Measurements from ENCODE around the gene OR7C2.

The OR7C2 gene

GRCh38 chr19:14957464-14957863, 16.2 kb downstream of the OR7C2 start:
- Histone ChIP-seq H3K9me3 (ENCODE audit: low read length) (no peaks in the 10 kb centered on the region), H3K36me3 (ENCODE audit: insufficient read depth, low read length) (no peaks in the 10 kb centered on the region), H3K4me1 (ENCODE audit: insufficient read depth, low read length) (no peaks in the 10 kb centered on the region), H3K4me3 (ENCODE audit: low read length) (no peak overlapping the region), H3K27me3 (ENCODE audit: insufficient read depth, low read length) (no peaks in the 10 kb centered on the region), H2AFZ (ENCODE audit: low read depth, low read length) (no peak overlapping the region)

- no peaks in the 10 kb centered on the region for H3K4me1 ChIP-seq (ENCODE audit: insufficient read depth, low read length)
- no peaks in the 10 kb centered on the region for H3K27me3 ChIP-seq (ENCODE audit: insufficient read depth, low read length)
- no peak overlapping the region for H2AFZ ChIP-seq (ENCODE audit: low read depth, low read length)
- no peaks in the 10 kb centered on the region for H3K9me3 ChIP-seq (ENCODE audit: low read length)
- no peak overlapping the region for H3K4me3 ChIP-seq (ENCODE audit: low read length)
- H3K36me3 ChIP-seq (ENCODE audit: insufficient read depth, low read length) = no peaks in the 10 kb centered on the region
These were observed 18.0 kb downstream of the OR7C2 start for GRCh38 chr19:14959263-14959662.

GRCh38 chr19:14961956-14962685, 20.8 kb downstream of the OR7C2 start:
- Histone ChIP-seq H3K27me3 (ENCODE audit: insufficient read depth, low read length) (no peaks in the 10 kb centered on the region), H3K9me3 (ENCODE audit: low read length) (no peaks in the 10 kb centered on the region), H3K36me3 (ENCODE audit: insufficient read depth, low read length) (no peaks in the 10 kb centered on the region), H3K4me3 (ENCODE audit: low read length) (no peak overlapping the region), H3K4me1 (ENCODE audit: insufficient read depth, low read length) (no peaks in the 10 kb centered on the region), H2AFZ (ENCODE audit: low read depth, low read length) (no peak overlapping the region)

GRCh38 chr19:14968247-14968646, 27.0 kb downstream of the OR7C2 start:
- Histone ChIP-seq H3K4me3 (ENCODE audit: low read length) (no peak overlapping the region), H3K27me3 (ENCODE audit: insufficient read depth, low read length) (no peaks in the 10 kb centered on the region), H3K9me3 (ENCODE audit: low read length) (no peaks in the 10 kb centered on the region), H3K4me1 (ENCODE audit: insufficient read depth, low read length) (no peaks in the 10 kb centered on the region), H3K36me3 (ENCODE audit: insufficient read depth, low read length) (no peaks in the 10 kb centered on the region), H2AFZ (ENCODE audit: low read depth, low read length) (no peak overlapping the region)

- Histone ChIP-seq H2AFZ (ENCODE audit: low read depth, low read length) (no peak overlapping the region), H3K4me1 (ENCODE audit: insufficient read depth, low read length) (no peaks in the 10 kb centered on the region), H3K9me3 (ENCODE audit: low read length) (no peaks in the 10 kb centered on the region), H3K4me3 (ENCODE audit: low read length) (no peak overlapping the region), H3K36me3 (ENCODE audit: insufficient read depth, low read length) (no peaks in the 10 kb centered on the region), H3K27me3 (ENCODE audit: insufficient read depth, low read length) (peaks cover 2% of the 10 kb centered on the region)
These were observed 30.2 kb downstream of the OR7C2 start for GRCh38 chr19:14971474-14971873.

- H3K4me1 ChIP-seq (ENCODE audit: insufficient read depth, low read length) = no peaks in the 10 kb centered on the region
- H2AFZ ChIP-seq (ENCODE audit: low read depth, low read length) = no peak overlapping the region
- H3K27me3 ChIP-seq (ENCODE audit: insufficient read depth, low read length) = peaks cover 2% of the 10 kb centered on the region
- no peak overlapping the region for H3K4me3 ChIP-seq (ENCODE audit: low read length)
- H3K9me3 ChIP-seq (ENCODE audit: low read length) = no peaks in the 10 kb centered on the region
- no peaks in the 10 kb centered on the region for H3K36me3 ChIP-seq (ENCODE audit: insufficient read depth, low read length)
These were observed 31.4 kb downstream of the OR7C2 start for GRCh38 chr19:14972676-14973075.

GRCh38 chr19:14974488-14974887, 33.2 kb downstream of the OR7C2 start:
- Histone ChIP-seq H3K4me3 (ENCODE audit: low read length) (no peak overlapping the region), H3K4me1 (ENCODE audit: insufficient read depth, low read length) (peaks cover 3% of the 10 kb centered on the region), H3K36me3 (ENCODE audit: insufficient read depth, low read length) (no peaks in the 10 kb centered on the region), H3K27me3 (ENCODE audit: insufficient read depth, low read length) (peaks cover 17% of the 10 kb centered on the region), H3K9me3 (ENCODE audit: low read length) (no peaks in the 10 kb centered on the region), H2AFZ (ENCODE audit: low read depth, low read length) (no peak overlapping the region)

GRCh38 chr19:14977128-14977527, 35.8 kb downstream of the OR7C2 start:
- Histone ChIP-seq H3K4me3 (ENCODE audit: low read length) (no peak overlapping the region), H3K9me3 (ENCODE audit: low read length) (no peaks in the 10 kb centered on the region), H3K36me3 (ENCODE audit: insufficient read depth, low read length) (no peaks in the 10 kb centered on the region), H2AFZ (ENCODE audit: low read depth, low read length) (no peak overlapping the region), H3K27me3 (ENCODE audit: insufficient read depth, low read length) (peaks cover 29% of the 10 kb centered on the region), H3K4me1 (ENCODE audit: insufficient read depth, low read length) (peaks cover 3% of the 10 kb centered on the region)

- no peak overlapping the region for H2AFZ ChIP-seq (ENCODE audit: low read depth, low read length)
- H3K36me3 ChIP-seq (ENCODE audit: insufficient read depth, low read length) = no peaks in the 10 kb centered on the region
- H3K4me3 ChIP-seq (ENCODE audit: low read length) = no peak overlapping the region
- H3K27me3 ChIP-seq (ENCODE audit: insufficient read depth, low read length) = peaks cover 32% of the 10 kb centered on the region
- no peaks in the 10 kb centered on the region for H3K9me3 ChIP-seq (ENCODE audit: low read length)
- peaks cover 3% of the 10 kb centered on the region for H3K4me1 ChIP-seq (ENCODE audit: insufficient read depth, low read length)
These were observed 37.0 kb downstream of the OR7C2 start for GRCh38 chr19:14978161-14978776.

- H3K4me1 ChIP-seq (ENCODE audit: insufficient read depth, low read length) = peaks cover 3% of the 10 kb centered on the region
- H3K4me3 ChIP-seq (ENCODE audit: low read length) = peak within 1 kb of the TSS; percentile 44
- no peaks in the 10 kb centered on the region for H3K36me3 ChIP-seq (ENCODE audit: insufficient read depth, low read length)
- H3K9me3 ChIP-seq (ENCODE audit: low read length) = no peaks in the 10 kb centered on the region
- H3K27me3 ChIP-seq (ENCODE audit: insufficient read depth, low read length) = peaks cover 33% of the 10 kb centered on the region
- H2AFZ ChIP-seq (ENCODE audit: low read depth, low read length) = peak within 1 kb of the TSS; percentile 33
These were observed 38.4 kb downstream of the OR7C2 start, which contains the start of gene SLC1A6 for GRCh38 chr19:14979476-14980255. Gene SLC1A6 (minus strand): TSS chr19:14979864. CDS start chr19:14972910, 6,954 bp downstream.

- Histone ChIP-seq H3K4me1 (ENCODE audit: insufficient read depth, low read length) (no peaks in the 10 kb centered on the region), H3K9me3 (ENCODE audit: low read length) (no peaks in the 10 kb centered on the region), H2AFZ (ENCODE audit: low read depth, low read length) (no peak overlapping the region), H3K4me3 (ENCODE audit: low read length) (no peak overlapping the region), H3K27me3 (ENCODE audit: insufficient read depth, low read length) (peaks cover 14% of the 10 kb centered on the region), H3K36me3 (ENCODE audit: insufficient read depth, low read length) (no peaks in the 10 kb centered on the region)
These were observed 43.8 kb downstream of the OR7C2 start for GRCh38 chr19:14985133-14985532.

Data from neuron (in vitro differentiated cells).